ENCODE data around the gene NYAP1. TPM values are rescaled to one million over a fixed set of nuclear protein-coding genes. Genes with fewer than 3 reads are reported as not detected.
A peak's percentile ranks its signal among the peaks of the same experiment; 100 is the strongest.

Gene NYAP1
- total RNA-seq, 2 donors from 2014 or later = 7.9 to 9.3 TPM

GRCh38 chr7:100485471-100485876, 1.7 kb downstream of the NYAP1 start:
- H3K4me1 ChIP-seq (ENCODE audit: control insufficient read depth, insufficient read depth, low read length) = peaks cover 4% of the 10 kb centered on the region
- H3K27me3 ChIP-seq (ENCODE audit: control insufficient read depth, insufficient read depth, low read length, poor library complexity, severe bottlenecking) = no peaks in the 10 kb centered on the region
- no peaks in the 10 kb centered on the region for H3K36me3 ChIP-seq (ENCODE audit: control insufficient read depth, insufficient read depth, low read length)
- H3K27me3 Mint-ChIP-seq (ENCODE audit: insufficient read depth) = no peaks in the 10 kb centered on the region
- no peak for DNase-seq
- peaks cover 14% of the 10 kb centered on the region for H3K4me1 Mint-ChIP-seq
- no peak overlapping the region for H3K27ac ChIP-seq (ENCODE audit: low read depth, low read length)
- peak overlapping the region; percentile 30 for H3K27ac Mint-ChIP-seq
- 63 to 83% methylated on average over 3 to 4 of the region's 4 CpGs for WGBS, 2 experiments (ENCODE audit: insufficient coverage in 1 of 2, insufficient read length in 1 of 2)
- H3K9ac ChIP-seq (ENCODE audit: extremely low read depth, low read length, poor library complexity, severe bottlenecking) = no peak overlapping the region
- H3K4me3 ChIP-seq (ENCODE audit: low read length) = peak overlapping the region; percentile 29
- no peaks in the 10 kb centered on the region for H3K9me3 Mint-ChIP-seq
- no peak for TF ChIP-seq CTCF (conservative IDR thresholded peaks at IDR 0.05)
- H3K36me3 Mint-ChIP-seq (ENCODE audit: low read depth) = peaks cover 9% of the 10 kb centered on the region
- H3K4me3 Mint-ChIP-seq = peak overlapping the region; percentile 23
- no peaks in the 10 kb centered on the region for H3K9me3 ChIP-seq (ENCODE audit: control insufficient read depth, low read length)

- H3K36me3 Mint-ChIP-seq (ENCODE audit: low read depth) = peaks cover 11% of the 10 kb centered on the region
- no peaks in the 10 kb centered on the region for H3K36me3 ChIP-seq (ENCODE audit: control insufficient read depth, insufficient read depth, low read length)
- no peak overlapping the region for H3K4me3 ChIP-seq (ENCODE audit: low read length)
- TF ChIP-seq CTCF (conservative IDR thresholded peaks at IDR 0.05) = no peak
- no peaks in the 10 kb centered on the region for H3K27me3 ChIP-seq (ENCODE audit: control insufficient read depth, insufficient read depth, low read length, poor library complexity, severe bottlenecking)
- H3K27me3 Mint-ChIP-seq (ENCODE audit: insufficient read depth) = no peaks in the 10 kb centered on the region
- H3K9me3 Mint-ChIP-seq = no peaks in the 10 kb centered on the region
- 80 to 91% methylated on average over 1 to 4 of the region's 5 CpGs for WGBS, 2 experiments (ENCODE audit: insufficient coverage in 1 of 2, insufficient read length in 1 of 2)
- H3K9me3 ChIP-seq (ENCODE audit: control insufficient read depth, low read length) = no peaks in the 10 kb centered on the region
- peaks cover 4% of the 10 kb centered on the region for H3K4me1 ChIP-seq (ENCODE audit: control insufficient read depth, insufficient read depth, low read length)
- no peak for DNase-seq
- H3K9ac ChIP-seq (ENCODE audit: extremely low read depth, low read length, poor library complexity, severe bottlenecking) = no peak overlapping the region
- H3K27ac ChIP-seq (ENCODE audit: low read depth, low read length) = no peak overlapping the region
- no peak overlapping the region for H3K4me3 Mint-ChIP-seq
- H3K4me1 Mint-ChIP-seq = peaks cover 14% of the 10 kb centered on the region
- peak overlapping the region; percentile 30 for H3K27ac Mint-ChIP-seq
Observed at GRCh38 chr7:100486111-100486636, 2.4 kb downstream of the NYAP1 start.

GRCh38 chr7:100486753-100487446, 3.2 kb downstream of the NYAP1 start:
- WGBS, 2 experiments (ENCODE audit: insufficient coverage in 1 of 2, insufficient read length in 1 of 2) = 87 to 92% methylated on average over 13 to 30 of the region's 30 CpGs
- peaks cover 12% of the 10 kb centered on the region for H3K36me3 Mint-ChIP-seq (ENCODE audit: low read depth)

More at GRCh38 chr7:100486753-100487446, 3.2 kb downstream of the NYAP1 start:
- H3K36me3 ChIP-seq (ENCODE audit: control insufficient read depth, insufficient read depth, low read length) = no peaks in the 10 kb centered on the region
- H3K9ac ChIP-seq (ENCODE audit: extremely low read depth, low read length, poor library complexity, severe bottlenecking) = no peak overlapping the region
- H3K27ac ChIP-seq (ENCODE audit: low read depth, low read length) = no peak overlapping the region
- no peak for DNase-seq
- no peaks in the 10 kb centered on the region for H3K27me3 ChIP-seq (ENCODE audit: control insufficient read depth, insufficient read depth, low read length, poor library complexity, severe bottlenecking)
- no peak for TF ChIP-seq CTCF (conservative IDR thresholded peaks at IDR 0.05)
- H3K27me3 Mint-ChIP-seq (ENCODE audit: insufficient read depth) = peaks cover 3% of the 10 kb centered on the region
- H3K4me1 ChIP-seq (ENCODE audit: control insufficient read depth, insufficient read depth, low read length) = peaks cover 4% of the 10 kb centered on the region
- no peaks in the 10 kb centered on the region for H3K9me3 ChIP-seq (ENCODE audit: control insufficient read depth, low read length)
- no peak overlapping the region for H3K4me3 Mint-ChIP-seq
- no peaks in the 10 kb centered on the region for H3K9me3 Mint-ChIP-seq
- peaks cover 14% of the 10 kb centered on the region for H3K4me1 Mint-ChIP-seq
- H3K27ac Mint-ChIP-seq = no peak overlapping the region
- H3K4me3 ChIP-seq (ENCODE audit: low read length) = no peak overlapping the region
